ENCODE measurements around the gene GRB10.

Gene GRB10

GRCh38 chr7:50785346-50785745 lies 2.6 kb upstream of the GRB10 start:
- no peak for DNase-seq (ENCODE audit: extremely low read depth, low read depth)
- TF ChIP-seq CTCF (IDR thresholded peaks at IDR 0.05; ENCODE audit: low read depth, low read length): no peak

GRCh38 chr7:50783801-50784507 lies 1.3 kb upstream of the GRB10 start:
- no peak for TF ChIP-seq CTCF (IDR thresholded peaks at IDR 0.05; ENCODE audit: low read depth, low read length)
- no peak for DNase-seq (ENCODE audit: extremely low read depth, low read depth)

GRCh38 chr7:50783303-50783702 lies 607 bp upstream of the GRB10 start:
- TF ChIP-seq CTCF (IDR thresholded peaks at IDR 0.05; ENCODE audit: low read depth, low read length): no peak
- no peak for DNase-seq (ENCODE audit: extremely low read depth, low read depth)

GRCh38 chr7:50781381-50782293 lies 1.1 kb downstream of the GRB10 start:
- no peak for TF ChIP-seq CTCF (IDR thresholded peaks at IDR 0.05; ENCODE audit: low read depth, low read length)

GRCh38 chr7:50780436-50780835 lies 2.3 kb downstream of the GRB10 start:
- no peak for TF ChIP-seq CTCF (IDR thresholded peaks at IDR 0.05; ENCODE audit: low read depth, low read length)
- no peak for DNase-seq (ENCODE audit: extremely low read depth, low read depth)

More at GRCh38 chr7:50781381-50782293, 1.1 kb downstream of the GRB10 start:
- no peak for DNase-seq (ENCODE audit: extremely low read depth, low read depth)

- TF ChIP-seq CTCF (IDR thresholded peaks at IDR 0.05; ENCODE audit: low read depth, low read length): no peak
- no peak for DNase-seq (ENCODE audit: extremely low read depth, low read depth)
Observed at GRCh38 chr7:50779427-50779826, 3.3 kb downstream of the GRB10 start.

- no peak for DNase-seq (ENCODE audit: extremely low read depth, low read depth)
- no peak for TF ChIP-seq CTCF (IDR thresholded peaks at IDR 0.05; ENCODE audit: low read depth, low read length)
Observed at GRCh38 chr7:50778189-50778588, 4.5 kb downstream of the GRB10 start.

Measured in AG09319 (cell line).